HG03175 (cell line): ENCODE data around the gene EIF3L.

Experiments
- ATAC-seq: cut with Tn5 transposase; IDR thresholded peaks from one replicate; pipeline ENCODE4 v1.9.1; 2021; ENCODE audit warnings: mild to moderate bottlenecking, moderate library complexity; ENCODE audit not compliant: unreplicated experiment

EIF3L gene

DNA sequence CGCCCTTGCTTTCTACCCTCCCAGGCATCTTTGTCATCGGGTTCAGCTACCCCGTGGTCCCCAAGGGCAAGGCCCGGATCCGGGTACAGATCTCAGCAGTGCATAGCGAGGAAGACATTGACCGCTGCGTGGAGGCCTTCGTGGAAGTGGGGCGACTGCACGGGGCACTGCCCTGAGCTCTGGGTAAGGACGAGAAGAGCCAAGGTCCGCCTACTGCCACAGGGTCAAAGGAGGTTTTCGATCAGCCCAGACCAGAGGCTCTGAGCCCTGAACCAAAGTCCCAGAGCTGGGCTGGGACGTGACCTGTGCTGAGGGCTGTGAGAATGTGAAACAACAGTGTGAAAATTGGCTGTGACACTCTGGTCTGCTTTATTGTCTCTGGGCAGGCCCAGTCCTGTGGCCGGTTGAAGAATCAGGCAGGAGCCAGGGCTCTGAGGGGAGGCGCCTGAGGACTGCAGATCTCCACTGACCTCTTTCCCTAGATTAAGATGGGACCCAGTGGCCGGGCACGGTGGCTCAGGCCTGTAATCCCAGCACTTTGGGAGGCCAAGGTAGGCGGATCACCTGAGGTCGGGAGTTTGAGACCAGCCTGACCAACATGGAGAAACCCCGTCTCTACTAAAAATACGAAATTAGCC lies 32.6 kb upstream of the EIF3L start:
- no peak for ATAC-seq

DNA sequence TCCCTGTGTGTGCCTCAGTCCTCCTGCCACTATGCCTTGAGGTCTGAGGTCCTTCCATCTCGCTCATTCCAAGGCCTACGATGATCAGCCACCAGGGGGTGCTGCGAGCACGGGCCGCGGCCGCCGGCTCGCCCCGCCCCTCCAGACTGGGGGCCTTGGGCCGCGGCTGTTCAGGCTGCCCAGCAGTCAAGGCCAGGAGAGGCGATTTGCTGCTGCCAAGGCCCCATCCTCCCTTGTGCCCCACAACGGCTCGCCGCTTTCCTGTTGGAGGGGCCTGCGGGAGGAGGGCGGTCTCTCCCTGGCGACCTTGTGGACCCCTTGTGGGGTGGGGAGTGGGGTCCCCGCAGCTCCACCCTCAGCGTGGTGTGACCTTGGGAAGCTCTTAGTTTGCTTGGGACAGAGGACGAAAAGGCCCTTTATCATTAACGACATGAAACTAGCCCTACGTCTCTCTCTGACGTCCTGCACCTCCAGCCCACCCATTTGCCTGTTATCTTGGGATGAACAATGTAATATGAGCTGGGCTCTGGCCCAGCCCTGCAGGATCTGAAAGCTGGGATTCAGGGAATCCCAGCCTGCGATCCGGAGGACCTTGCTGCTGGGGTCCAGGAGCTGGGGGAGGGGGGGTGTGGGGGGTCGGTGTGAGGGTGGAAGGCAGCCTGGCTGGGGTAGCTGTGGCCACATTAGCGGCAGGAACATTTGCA lies 31.4 kb upstream of the EIF3L start:
- no peak for ATAC-seq

DNA sequence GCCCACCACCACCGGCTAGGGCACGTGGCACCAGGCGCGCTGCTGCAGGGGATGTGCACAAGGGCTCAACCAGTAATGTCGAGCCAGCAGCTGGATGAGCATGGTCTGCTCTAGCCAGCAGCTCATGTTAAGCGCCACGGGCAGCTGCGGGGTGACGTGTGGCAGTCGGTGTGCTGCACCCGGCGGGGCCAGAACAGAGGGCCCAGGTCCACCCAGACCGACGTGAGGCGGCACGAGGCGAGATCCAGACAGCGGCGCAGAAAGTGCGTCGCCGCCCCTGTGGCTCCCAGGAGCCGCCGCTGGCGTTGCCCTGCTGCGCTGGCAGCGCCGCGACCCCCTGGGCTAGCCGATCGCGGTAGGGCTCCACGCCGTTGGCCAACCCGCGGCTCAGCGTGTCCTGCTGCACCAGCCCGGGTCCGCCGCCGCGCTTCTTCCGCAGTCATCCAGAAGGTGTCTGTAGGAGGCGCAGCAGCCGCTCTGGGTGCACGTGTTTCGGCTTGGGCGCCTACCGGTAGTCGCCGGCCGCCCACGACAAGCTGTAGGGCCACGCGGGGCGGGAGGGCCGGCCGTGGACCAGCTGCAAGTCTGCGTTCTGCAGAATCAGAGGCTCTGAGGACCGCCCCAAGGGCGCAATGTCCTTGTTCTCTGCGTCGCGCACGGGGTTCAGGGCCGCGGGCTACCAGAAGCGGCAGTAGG lies 30.7 kb upstream of the EIF3L start:
- no peak for ATAC-seq

DNA sequence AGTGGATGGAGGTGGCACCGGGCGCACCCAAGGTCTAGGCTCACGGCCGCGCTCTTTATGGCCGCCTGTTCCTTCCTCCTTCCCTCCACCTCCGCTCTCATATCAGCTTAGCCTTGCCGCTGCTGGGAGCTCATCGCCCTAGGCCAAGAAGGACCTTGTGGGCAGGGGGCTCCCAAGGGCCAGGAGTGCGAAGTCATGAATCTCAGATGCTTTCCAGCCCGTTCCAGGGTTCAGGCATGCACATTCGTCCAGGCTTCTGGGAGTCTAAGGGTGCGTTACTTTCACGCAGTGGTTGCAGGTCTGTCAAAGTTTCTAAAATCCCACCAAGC lies 30.1 kb upstream of the EIF3L start:
- no peak for ATAC-seq

DNA sequence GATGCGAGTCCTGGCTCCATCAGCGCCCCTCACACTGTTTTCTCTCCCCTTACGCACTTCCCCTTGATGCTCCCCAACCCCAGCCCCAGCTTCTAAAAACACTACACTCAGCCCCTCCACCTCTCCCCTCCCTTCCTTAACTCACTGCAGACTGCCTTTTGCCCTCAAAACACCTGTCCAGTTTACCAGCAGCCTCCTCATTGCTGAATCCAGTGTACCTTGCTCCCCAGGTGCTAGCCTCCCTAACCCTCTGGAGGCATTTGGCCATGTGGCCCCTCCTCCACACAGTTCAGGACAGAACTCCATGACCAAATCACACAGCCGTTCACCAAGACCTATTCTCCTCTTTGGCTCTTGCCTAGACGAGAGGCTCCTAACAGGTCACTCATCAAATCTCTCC lies 28.9 kb upstream of the EIF3L start:
- ATAC-seq, result no peak

DNA sequence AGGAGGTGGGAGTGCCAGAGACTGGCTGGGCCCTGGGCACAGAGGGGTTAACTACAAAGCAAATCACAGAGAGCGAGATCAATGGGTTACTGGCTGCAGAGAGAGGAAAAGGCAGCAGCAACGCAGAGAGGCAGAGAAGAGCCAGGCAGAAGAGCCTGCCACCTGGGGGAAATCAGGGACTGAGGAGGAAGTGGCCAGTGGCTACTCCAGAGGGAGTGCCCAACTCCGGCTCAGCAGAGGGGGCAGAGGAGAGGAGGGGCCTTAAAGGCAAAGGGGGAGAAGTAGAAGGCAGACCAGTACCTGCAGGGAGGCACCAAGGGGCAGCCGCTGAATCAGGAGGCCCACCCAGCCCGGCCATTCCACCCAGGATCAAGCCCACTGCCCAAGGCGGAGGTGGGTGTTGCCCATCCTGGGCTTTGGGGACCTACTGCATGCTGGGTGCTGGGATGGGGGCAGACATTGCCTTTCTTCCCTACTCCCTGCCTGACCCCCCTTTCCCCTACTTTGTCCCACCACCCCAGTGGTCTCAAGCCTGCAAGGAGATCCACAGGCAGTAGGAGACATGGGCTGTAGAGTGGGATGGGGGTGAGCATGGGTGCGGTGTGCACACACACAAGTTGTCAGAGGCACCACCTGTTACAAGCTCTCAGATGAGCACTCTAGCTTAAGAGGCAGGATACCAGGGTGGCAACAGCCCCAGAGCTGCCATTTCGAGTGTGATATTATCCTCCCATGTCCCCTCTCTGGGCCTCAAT lies 27.0 kb upstream of the EIF3L start:
- ATAC-seq, result no peak

DNA sequence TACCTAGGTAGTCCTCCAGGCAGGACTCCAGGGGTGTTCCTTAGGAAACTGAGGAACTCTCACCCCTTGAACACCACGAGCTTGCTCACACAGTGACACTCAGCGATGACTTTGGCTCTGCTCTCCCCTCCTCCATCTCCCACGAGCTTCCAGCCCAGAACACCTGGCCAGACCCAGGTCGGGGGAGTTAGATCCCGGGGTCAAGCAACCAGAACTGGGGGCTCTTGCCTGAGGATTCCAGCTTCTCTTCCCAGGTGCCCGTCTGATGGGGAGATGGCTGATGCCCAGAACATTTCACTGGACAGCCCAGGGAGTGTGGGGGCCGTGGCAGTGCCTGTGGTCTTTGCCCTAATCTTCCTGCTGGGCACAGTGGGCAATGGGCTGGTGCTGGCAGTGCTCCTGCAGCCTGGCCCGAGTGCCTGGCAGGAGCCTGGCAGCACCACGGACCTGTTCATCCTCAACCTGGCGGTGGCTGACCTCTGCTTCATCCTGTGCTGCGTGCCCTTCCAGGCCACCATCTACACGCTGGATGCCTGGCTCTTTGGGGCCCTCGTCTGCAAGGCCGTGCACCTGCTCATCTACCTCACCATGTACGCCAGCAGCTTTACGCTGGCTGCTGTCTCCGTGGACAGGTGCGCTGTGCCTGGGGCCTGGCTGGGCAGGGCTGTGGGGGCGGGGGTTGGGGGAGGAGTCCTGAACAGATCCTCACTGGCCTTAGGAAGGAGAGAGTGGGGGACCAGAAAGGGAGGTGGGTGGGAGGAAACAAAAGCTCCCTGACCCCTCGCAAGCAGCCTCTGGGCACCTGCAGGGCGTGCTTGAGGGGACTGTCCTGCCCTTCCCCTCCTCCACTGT lies 25.9 kb upstream of the EIF3L start, which contains the start of gene GALR3:
TSS of gene GALR3 (plus strand) at position 249 of the 852 bp plus-strand sequence. CDS start at position 274, 25 bp downstream.
- no peak for ATAC-seq

DNA sequence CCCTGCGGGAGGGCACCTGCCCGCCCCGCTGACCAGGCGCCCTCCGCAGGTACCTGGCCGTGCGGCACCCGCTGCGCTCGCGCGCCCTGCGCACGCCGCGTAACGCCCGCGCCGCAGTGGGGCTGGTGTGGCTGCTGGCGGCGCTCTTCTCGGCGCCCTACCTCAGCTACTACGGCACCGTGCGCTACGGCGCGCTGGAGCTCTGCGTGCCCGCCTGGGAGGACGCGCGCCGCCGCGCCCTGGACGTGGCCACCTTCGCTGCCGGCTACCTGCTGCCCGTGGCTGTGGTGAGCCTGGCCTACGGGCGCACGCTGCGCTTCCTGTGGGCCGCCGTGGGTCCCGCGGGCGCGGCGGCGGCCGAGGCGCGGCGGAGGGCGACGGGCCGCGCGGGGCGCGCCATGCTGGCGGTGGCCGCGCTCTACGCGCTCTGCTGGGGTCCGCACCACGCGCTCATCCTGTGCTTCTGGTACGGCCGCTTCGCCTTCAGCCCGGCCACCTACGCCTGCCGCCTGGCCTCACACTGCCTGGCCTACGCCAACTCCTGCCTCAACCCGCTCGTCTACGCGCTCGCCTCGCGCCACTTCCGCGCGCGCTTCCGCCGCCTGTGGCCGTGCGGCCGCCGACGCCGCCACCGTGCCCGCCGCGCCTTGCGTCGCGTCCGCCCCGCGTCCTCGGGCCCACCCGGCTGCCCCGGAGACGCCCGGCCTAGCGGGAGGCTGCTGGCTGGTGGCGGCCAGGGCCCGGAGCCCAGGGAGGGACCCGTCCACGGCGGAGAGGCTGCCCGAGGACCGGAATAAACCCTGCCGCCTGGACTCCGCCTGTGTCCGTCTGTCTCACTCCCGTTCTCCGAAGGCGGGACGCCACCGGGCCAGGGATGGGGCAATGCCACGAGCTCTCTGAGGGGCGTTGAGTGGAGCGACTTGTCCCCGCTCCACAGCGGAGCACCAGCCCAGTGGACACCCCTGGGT lies 24.3 kb upstream of the EIF3L start:
- no peak for ATAC-seq

DNA sequence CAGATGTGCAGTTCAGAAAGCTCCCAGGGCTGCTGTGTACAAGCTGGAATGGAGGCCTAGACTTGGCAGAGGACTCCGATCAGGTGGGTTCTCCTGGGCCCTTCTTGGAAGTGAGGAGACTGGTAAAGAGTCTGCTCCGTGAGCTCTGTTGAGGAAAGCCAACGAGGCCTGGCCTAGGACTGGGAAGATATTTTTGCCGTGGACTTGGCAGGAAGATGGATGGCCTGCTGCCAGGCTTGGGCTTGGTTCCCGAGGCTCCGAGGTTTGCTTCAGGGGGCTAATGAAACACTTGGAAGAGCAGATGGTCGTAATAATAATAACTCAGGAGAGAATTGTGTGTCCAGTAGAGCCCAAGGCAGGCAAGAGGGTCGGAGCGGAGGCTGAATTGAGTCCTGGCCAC lies 22.2 kb upstream of the EIF3L start:
- no peak for ATAC-seq

DNA sequence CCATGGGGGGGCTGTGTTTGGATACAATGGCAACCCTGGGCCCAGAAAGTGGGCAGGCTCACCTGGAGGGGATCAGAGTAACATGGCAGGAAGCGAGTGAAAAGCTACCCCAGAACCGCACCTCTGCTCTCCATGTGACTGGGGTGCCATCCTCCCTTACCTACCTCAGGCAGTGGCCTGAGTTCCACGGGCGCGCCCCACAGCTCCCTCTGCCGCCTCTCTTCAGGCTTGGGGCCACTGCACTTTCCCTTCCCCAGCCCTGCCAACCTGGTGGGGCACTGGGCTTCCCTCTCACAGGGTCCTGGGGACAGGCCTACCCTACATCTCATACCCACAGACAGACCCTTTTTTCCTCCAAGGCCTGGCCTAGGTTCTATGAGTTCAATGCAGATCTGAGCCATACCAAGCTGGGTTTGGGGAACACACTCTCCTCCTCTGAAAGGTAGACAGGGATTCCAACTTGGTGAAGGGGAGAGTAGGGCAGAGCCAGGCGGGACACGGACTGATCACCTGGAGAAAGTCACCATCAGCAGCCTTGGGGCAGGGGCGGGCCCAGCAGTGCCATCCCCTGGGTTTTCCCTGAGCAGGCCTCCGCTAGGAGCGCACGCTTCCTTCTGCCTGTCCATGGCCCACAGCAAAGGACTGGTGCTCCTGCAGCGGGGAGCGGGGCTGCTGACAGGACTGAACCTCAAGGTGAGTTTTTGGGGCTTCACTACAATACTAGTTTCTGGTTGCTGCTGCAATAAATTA lies 19.0 kb upstream of the EIF3L start:
- ATAC-seq, result no peak

DNA sequence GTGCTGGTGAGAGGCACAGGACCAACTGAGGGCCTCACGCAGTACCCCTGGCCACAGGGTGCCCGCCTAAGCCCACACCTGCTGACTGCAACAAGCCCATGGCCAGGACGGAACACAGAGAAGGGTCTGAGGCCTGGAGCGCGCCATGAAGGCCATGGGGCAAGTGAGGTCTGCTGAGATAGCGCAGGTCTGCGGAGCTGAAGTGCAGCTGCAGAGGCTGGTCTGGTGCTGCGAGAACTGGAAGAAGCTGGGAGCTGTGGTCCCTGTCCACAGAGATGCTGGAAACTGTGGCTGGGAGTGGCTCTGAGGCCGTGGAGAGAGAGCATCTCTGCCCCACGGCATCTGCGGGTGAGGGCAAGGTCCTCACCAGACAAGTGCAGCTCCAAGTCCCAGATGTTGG lies 17.7 kb upstream of the EIF3L start:
- no peak for ATAC-seq

DNA sequence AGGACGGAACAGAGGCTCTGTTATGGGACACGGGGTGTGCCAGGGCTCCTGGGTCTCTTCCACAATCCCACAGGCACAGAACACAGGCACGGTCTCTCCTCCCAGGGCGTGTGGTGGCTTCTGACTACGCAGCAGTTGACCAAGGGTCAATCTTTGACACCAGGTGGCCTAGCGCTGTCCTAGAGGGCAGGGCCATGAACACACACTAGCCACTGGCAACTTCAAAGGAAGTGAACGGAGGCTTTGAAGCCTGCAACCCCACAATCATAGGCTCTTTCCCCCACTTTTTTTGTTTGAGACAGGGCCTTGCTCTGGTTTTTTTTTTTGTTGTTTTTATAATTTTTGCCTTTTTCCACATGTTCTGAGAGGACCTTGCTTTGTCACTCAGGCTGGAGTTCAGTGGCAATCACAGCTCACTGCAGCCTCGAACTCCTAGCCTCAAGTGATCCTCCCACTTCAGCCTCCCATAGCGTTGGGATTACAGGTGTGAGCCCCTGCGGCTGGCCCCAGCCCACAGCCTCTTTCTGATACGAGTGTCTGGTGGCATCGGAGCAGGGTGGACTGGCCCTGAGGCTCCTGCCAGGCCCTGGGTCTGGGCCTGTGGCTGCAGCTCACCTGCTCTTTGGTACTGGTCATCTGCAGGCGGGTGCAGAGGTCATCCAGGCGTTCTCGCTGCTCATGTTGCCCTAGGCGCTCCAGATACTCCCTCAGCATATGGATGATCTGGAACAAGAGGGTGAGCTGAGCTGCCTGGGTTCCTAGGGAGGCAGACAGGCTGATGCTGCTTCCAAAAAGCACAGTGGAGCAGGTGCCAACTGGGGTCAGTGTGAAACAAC lies 17.0 kb upstream of the EIF3L start:
- no peak for ATAC-seq

DNA sequence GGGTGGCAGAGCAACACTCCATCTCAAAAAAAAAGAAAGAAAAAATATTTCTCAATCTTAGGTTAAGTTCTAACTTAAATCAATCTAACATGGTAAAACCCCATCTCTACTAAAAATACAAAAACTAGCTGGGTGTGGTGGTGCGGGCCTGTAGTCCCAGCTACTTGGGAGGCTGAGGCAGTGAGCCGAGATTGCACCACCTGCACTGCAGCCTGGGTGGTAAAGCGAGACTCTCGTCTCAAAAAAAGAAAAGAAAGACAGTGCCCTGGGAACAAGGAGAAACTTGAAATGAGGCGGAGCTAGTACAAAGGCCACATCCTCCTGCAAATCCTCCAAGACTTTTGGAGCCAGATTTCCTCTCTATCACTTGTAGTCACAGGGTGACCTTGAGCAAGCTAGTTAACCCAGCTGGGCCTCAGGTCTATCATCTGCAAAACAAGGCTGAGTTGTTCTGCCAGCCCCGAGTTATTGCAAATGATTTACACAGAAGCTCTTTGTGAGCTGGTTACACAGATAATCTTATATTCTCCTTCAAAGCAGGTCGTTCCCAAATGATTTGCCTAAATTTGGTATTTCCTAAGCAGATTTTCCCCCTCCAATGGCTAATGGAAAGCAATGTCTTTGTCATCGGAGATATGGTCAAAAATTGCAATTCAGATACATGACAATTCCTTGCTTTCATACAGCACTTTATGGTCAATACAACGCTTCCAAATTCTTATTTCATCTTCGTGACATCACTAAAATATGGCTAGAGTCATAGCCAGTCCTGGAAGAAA lies 7.0 kb upstream of the EIF3L start:
- ATAC-seq, result no peak

DNA sequence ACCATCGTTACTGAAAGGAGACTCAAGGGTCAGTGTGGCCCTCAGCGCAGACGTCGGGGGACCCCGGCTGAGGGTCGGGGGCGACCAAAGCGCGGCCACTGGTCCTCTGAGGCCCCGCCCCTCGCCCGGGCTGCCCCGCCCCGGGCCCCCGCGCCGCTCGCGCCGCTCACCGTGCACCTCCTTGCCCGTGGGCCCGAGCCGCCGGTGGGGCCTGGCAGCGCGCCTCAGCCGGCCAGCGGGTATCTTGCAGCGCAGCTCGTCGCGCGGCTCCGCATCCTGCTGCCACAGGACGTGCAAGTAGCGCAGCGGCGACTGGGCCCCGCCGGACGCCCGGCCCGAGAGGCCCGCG lies 5.5 kb upstream of the EIF3L start:
- ATAC-seq, result peak; percentile 31

DNA sequence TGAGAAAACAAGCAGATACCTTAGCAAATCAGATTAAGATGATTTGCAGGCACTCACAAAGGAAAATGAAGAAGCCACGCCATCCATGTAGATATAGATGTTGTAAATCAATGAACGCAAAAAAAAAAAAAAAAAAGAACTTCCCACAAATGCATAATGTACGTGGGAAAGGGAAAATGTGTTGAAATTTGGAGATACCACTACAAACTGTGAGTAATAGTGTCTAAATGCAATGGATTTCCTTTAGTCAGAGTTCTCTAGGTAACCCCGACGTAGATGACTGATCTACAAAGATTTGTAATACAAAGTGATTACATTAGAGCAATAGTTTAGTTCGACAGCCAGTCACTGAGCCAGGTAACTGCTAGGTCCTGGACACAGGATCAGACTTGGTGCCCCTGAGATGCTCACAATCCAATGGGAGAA lies 4.3 kb upstream of the EIF3L start:
- ATAC-seq, result no peak

DNA sequence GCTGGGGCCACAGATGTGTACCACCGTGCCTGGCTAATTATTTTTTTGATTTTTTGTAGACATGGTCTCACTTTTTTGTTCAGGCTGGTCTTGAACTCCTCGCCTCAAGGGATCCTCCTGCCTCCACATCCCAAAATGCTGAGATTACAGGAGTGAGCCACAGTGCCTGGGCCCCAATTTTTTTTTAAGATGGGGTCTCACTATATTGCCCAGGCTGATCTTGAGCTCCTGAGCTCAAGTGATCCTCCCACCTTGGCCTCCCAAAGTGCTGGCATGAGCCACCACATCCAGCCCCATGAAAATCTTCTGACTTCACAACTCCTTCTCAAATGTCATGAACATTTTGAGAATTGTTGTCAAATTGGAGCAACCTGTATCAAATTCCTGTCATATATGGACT lies 2.8 kb upstream of the EIF3L start:
- no peak for ATAC-seq

DNA sequence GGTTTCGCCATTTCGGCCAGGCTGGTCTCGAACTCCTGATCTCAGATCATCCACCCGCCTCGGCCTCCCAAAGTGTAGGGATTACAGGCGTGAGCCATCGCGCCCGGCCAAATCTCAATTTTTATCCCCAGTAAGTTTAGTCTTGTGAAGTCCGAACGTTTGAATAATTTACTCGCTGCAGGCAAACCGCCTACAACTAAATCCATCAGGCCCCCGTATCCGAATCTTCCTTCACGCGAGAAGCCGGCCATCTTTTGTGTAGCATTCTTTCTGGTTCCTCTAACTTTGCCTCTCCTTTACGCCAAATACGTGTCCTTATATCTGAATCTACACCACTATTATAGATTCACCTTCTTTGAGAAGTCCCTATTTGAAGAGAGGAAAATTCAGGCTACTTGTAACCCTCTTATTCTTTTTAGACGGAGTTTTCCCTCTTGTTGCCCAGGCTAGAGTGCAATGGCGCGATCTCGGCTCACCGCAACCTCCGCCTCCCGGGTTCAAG lies 581 bp upstream of the EIF3L start:
- no peak for ATAC-seq
